Keratinocyte (primary cell): ENCODE data around the gene EXOC3L2.

ENCODE experiments used
- CTCF ChIP-seq, 3 experiments: IDR thresholded peaks in 1 of 3; conservative IDR thresholded peaks in 1 of 3; optimal IDR thresholded peaks in 1 of 3; 2 replicates in 2 of 3; 3 replicates in 1 of 3; pipeline versions ENCODE3 to v1.5.1; 2011; ENCODE audit warnings: low read length in 3 of 3, mild to moderate bottlenecking in 3 of 3, moderate library complexity in 2 of 3, control low read depth in 1 of 3, inconsistent platforms in 1 of 3; ENCODE audit not compliant: insufficient read depth in 2 of 3; ENCODE audit errors: extremely low read depth in 1 of 3
- EZH2 ChIP-seq: IDR thresholded peaks from one replicate; pipeline ENCODE4 v1.6.1; 2012; ENCODE audit warnings: inconsistent platforms, mild to moderate bottlenecking, low read length, moderate library complexity

GRCh38 chr19:45206328-45206727 is 38.9 kb downstream of the EXOC3L2 start:
- TF ChIP-seq CTCF (optimal IDR thresholded peaks at IDR 0.05 in 1 of 3, IDR thresholded peaks at IDR 0.05 in 1 of 3, conservative IDR thresholded peaks at IDR 0.05 in 1 of 3; ENCODE audit: extremely low read depth in 1 of 3, insufficient read depth in 2 of 3, low read length in 3 of 3) (no peak), EZH2 (no peak)
